HAP-1 (cell line): ENCODE results near the gene GAPVD1.
"Not testable (repeated sequence)": the region's sequence is repeated elsewhere in the genome, so short reads cannot be mapped to it uniquely, and the experiment has no call there.

Experiments used
- DNase-seq, 2 experiments: peaks; one replicate each; pipeline ENCODE4 v3.0.0-alpha.2; 2016 to 2020; ENCODE audit warnings: low spot score in 2 of 2
- H3K27me3 ChIP-seq: fragments of 250-450 bp; sonication (Bioruptor Pico); 2 replicates; pipeline ENCODE4 v1.5.1; 2020; ENCODE audit warnings: low read depth, mild to moderate bottlenecking, moderate library complexity
- H3K36me3 ChIP-seq: fragments of 250-450 bp; sonication (Bioruptor Pico); replicated peaks from 2 replicates; pipeline ENCODE4 v1.5.1; 2020; ENCODE audit warnings: mild to moderate bottlenecking
- H3K4me1 ChIP-seq: fragments of 250-450 bp; sonication (Bioruptor Pico); 2 replicates; pipeline ENCODE4 v1.5.1; 2020; ENCODE audit warnings: mild to moderate bottlenecking
- H3K4me3 ChIP-seq: fragments of 250-450 bp; sonication (Bioruptor Pico); 2 replicates; pipeline ENCODE4 v1.5.1; 2020; ENCODE audit warnings: mild to moderate bottlenecking, moderate library complexity
- H3K9me3 ChIP-seq: fragments of 250-450 bp; sonication (Bioruptor Pico); 2 replicates; pipeline ENCODE4 v1.5.1; 2020; ENCODE audit warnings: mild to moderate bottlenecking, moderate library complexity
- in situ Hi-C: fragments of 300-500 bp; cut with MboI; formaldehyde crosslinking; loops from 3 replicates; pipeline ENCODE4 v1.14.3; 2020; ENCODE audit warnings: low sequenced_read_pairs, inconsistent platforms, mixed read lengths

GAPVD1 gene, protein sequence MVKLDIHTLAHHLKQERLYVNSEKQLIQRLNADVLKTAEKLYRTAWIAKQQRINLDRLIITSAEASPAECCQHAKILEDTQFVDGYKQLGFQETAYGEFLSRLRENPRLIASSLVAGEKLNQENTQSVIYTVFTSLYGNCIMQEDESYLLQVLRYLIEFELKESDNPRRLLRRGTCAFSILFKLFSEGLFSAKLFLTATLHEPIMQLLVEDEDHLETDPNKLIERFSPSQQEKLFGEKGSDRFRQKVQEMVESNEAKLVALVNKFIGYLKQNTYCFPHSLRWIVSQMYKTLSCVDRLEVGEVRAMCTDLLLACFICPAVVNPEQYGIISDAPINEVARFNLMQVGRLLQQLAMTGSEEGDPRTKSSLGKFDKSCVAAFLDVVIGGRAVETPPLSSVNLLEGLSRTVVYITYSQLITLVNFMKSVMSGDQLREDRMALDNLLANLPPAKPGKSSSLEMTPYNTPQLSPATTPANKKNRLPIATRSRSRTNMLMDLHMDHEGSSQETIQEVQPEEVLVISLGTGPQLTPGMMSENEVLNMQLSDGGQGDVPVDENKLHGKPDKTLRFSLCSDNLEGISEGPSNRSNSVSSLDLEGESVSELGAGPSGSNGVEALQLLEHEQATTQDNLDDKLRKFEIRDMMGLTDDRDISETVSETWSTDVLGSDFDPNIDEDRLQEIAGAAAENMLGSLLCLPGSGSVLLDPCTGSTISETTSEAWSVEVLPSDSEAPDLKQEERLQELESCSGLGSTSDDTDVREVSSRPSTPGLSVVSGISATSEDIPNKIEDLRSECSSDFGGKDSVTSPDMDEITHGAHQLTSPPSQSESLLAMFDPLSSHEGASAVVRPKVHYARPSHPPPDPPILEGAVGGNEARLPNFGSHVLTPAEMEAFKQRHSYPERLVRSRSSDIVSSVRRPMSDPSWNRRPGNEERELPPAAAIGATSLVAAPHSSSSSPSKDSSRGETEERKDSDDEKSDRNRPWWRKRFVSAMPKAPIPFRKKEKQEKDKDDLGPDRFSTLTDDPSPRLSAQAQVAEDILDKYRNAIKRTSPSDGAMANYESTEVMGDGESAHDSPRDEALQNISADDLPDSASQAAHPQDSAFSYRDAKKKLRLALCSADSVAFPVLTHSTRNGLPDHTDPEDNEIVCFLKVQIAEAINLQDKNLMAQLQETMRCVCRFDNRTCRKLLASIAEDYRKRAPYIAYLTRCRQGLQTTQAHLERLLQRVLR (N-terminal part only)

DNA sequence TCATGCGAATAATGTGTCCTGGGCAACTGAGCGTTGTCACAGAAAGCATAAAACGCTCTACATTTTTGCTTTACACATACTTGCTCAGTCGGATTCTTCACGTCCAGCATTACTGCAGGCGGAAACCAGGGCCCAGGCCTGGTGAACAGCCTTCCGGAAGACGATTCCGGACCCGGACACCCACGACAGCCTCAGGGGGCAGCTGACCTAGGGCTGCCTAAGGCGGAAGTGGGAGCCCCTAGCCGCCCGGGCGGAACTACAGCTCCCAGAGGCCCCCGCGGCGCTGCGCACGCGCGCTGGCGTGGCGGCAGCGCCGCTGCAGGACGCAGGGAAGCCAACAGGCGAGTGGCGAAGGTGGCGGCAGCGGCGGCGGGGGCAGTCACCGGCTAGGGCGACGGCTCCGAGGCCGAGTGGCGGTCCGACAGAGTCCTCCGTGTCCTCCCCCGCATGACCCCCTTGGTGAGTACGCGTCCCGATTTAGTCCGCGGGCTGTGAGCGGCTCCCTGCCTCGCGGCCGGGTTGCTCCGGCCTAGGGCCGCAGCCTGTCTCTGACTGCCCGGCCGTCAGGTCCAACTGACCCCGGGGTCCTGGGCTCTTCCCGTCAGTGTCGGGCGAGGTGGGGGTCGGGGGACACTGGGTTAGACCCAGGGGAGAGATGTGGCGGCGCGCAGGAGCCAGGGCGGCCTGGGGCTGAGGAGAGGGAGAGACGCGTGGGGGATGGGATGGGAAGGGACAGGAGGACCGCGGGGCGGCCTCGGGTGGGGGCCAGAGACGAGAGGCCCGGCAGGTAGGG is at the start of gene GAPVD1:
Gene GAPVD1 (plus strand): TSS at position 326 of the 793 bp plus-strand sequence. CDS start 37,096 bp downstream, outside the sequence.
- in situ Hi-C loops = no loop called here
- Histone ChIP-seq H3K36me3 (no peaks in the 10 kb centered on the region; the same call in none of the 2 replicates), H3K9me3 (no peaks in the 10 kb centered on the region), H3K27me3 (no peaks in the 10 kb centered on the region), H3K4me3 (peak within 1 kb of the TSS; percentile 98), H3K4me1 (peaks cover 13% of the 10 kb centered on the region)
- DNase-seq = peak; percentile 84 to 95

DNA sequence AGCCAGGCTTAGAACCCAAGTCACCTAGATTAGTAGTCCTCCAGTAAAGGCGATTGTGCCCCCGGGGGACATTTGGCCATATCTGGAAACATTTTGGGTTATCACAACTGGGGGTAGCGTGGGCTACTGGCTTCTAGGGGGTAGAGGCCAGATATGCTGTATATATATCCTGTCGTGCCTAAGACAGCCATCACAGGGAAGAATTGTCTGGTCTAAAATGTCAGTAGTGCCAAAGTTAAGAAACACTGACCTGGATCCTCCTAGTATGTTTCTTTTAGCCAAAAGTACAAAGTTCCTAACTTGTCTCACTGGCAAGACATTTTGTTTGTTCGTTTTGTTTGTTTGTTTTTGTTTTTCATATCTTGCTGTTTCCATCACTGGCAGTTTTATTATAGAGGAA is 47.4 kb upstream of the GAPVD1 start:
- in situ Hi-C loops = no loop called here
- no peak for DNase-seq
- Histone ChIP-seq H3K9me3 (no peaks in the 10 kb centered on the region), H3K36me3 (peaks cover 29% of the 10 kb centered on the region), H3K27me3 (no peaks in the 10 kb centered on the region), H3K4me1 (no peaks in the 10 kb centered on the region), H3K4me3 (no peak overlapping the region)

DNA sequence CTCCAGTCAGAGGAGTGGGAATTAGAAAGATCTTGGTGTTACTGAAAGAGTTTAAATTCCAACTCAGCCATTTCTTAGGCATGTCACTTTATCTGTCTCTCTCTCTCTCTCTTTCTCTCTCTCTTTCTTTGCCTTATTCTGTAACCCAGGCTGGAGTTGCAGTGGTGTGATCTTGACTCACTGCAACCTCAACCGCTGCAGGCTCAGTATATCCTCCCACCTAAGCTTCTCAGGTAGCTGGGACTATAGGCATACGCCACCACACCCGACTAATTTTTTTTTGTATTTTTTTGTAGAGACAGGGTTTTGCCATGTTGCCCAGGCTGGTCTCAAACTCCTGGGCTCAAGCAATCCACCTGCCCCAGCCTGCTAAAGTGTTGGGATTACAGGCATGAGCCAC is 43.0 kb upstream of the GAPVD1 start:
- Histone ChIP-seq H3K4me1 (no peaks in the 10 kb centered on the region), H3K36me3 (peaks cover 24% of the 10 kb centered on the region), H3K27me3 (no peaks in the 10 kb centered on the region), H3K9me3 (no peaks in the 10 kb centered on the region), H3K4me3 (no peak overlapping the region)
- no peak for DNase-seq
- in situ Hi-C loops = no loop called here

DNA sequence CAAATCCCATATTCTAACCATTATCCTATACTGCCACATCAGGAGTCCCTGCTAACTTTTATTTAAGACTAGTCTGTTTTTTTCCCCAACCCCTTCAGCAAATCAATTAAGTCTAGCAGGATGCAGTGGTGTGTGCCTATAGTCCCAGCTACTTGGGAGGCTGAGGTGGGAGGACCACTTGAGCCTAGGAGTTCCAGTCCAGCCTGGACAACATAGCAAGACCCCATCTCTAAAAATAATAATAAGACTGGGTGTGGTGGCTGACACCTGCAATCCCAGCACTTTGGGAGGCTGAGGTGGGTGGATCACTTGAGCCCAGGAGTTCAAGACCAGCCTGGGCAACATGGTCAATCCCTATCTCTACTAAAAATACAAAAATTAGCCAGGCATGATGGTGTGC is 36.8 kb upstream of the GAPVD1 start:
- DNase-seq, H3K9me3 ChIP-seq, in situ Hi-C loops, H3K4me3 ChIP-seq, H3K27me3 ChIP-seq, H3K4me1 ChIP-seq: not testable (repeated sequence)
- peaks cover 20% of the 10 kb centered on the region for H3K36me3 ChIP-seq

DNA sequence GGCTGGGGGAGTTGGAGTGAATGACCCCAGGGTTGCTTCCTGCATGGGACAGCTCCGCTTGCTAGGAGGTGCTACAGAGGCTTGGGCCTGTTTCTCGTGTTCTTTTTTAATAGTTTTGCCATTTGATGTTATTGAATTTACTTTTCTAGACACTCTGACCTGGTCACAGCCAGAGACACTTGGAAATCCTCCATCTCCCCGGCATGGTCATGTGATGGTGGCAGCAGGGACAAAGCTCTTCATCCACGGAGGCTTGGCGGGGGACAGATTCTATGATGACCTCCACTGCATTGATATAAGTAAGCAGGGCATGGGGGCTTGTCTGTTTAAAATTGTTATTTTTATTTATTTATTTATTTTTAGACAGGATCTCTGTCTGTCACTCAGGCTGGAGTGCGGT is 33.9 kb upstream of the GAPVD1 start:
- H3K36me3 ChIP-seq = peaks cover 14% of the 10 kb centered on the region
- no peaks in the 10 kb centered on the region for H3K4me1 ChIP-seq
- H3K4me3 ChIP-seq = no peak overlapping the region
- no peaks in the 10 kb centered on the region for H3K27me3 ChIP-seq
- in situ Hi-C loops = no loop called here
- H3K9me3 ChIP-seq = no peaks in the 10 kb centered on the region
- DNase-seq = no peak

DNA sequence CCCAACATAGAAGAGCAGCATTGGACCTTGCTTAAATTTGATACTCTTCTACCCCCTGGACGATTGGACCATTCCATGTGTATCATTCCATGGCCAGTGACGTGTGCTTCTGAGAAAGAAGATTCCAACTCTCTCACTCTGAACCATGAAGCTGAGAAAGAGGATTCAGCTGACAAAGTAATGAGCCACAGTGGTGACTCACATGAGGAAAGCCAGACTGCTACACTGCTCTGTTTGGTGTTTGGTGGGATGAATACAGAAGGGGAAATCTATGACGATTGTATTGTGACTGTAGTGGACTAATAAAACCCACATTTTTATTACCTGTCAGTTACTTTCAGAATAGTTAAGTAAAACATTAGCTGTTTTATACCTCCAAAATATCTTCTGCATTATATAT is 27.9 kb upstream of the GAPVD1 start:
- no peak for DNase-seq
- Histone ChIP-seq H3K27me3 (no peaks in the 10 kb centered on the region), H3K4me1 (peaks cover 9% of the 10 kb centered on the region), H3K4me3 (no peak overlapping the region), H3K36me3 (peaks cover 59% of the 10 kb centered on the region), H3K9me3 (no peaks in the 10 kb centered on the region)
- in situ Hi-C loops = no loop called here

DNA sequence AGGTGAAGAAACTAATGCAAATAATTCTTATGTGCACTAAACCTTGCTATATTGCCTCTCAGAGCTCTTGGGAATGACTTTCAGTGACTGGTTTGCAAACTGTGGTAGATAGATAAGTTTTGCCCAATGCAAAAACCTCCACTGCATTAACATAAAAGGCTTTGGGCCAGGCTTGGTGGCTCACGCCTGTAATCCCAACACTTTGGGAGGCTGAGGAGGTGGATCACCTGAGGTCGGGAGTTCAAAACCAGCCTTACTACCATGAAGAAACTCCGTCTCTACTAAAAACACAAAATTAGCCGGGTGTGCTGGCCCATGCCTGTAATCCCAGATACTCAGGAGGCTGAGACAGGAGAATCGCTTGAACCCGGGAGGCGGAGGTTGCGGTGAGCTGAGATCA is 27.5 kb upstream of the GAPVD1 start:
- H3K9me3 ChIP-seq, H3K27me3 ChIP-seq, H3K4me3 ChIP-seq, in situ Hi-C loops, DNase-seq: not testable (repeated sequence)
- Histone ChIP-seq H3K4me1 (peaks cover 11% of the 10 kb centered on the region), H3K36me3 (peaks cover 63% of the 10 kb centered on the region)

DNA sequence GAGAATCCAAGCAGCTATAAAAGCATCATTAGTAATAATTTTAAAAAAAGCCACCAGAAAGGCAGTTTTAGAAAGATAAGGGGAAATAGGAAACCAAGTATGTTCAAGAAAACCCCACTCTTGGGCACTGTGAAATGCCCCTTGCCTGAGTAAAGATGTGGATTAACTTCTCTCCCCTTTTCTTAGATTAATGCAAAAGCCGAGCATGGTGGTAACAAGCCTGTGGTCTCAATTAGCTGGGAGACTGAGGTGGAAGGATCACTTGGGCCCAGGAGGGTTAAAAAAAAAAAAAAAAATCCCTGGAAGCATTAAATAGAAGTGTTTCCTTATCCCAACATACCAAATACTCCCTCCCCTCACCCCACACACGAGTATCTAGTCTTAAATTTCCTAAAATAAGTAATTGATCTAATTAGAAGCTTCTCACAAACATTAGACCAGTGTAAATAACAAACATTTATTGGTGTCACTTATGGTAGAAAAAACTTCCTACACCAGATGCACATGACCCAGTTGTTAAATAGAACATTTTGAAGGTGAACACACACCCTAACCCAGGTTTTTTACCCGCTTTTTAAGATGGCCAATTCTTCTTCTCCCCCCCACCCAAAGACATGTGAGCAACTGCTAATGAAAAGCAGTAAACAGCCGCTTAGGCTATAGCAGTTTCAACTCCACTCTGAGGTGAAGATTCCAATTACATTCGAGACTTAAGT is 25.7 kb upstream of the GAPVD1 start:
- in situ Hi-C loops = no loop called here
- Histone ChIP-seq H3K27me3 (no peaks in the 10 kb centered on the region), H3K36me3 (peaks cover 78% of the 10 kb centered on the region)

DNA sequence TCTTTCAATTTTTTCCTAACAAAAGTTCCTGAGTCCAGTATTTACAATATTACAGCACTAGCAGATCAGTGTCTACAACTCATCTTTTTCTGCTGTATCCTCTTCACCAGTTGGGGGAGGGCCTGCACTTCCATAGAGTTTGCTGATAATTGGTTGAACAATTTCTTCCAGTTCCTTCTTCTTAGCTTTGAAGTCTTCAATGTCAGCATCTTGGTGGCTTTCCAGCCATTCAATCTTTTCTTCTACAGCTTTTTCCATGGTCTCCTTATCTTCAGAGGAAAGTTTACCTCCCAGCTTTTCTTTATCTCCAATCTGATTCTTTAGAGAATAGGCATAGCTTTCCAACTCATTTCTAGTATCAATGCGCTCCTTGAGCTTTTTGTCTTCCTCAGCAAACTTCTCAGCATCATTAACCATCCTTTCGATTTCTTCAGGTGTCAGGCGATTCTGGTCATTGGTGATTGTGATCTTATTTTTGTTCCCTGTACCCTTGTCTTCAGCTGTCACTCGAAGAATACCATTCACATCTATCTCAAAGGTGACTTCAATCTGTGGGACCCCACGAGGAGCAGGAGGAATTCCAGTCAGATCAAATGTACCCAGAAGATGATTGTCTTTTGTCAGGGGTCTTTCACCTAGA is 25.0 kb upstream of the GAPVD1 start:
- Histone ChIP-seq H3K36me3 (peaks cover 79% of the 10 kb centered on the region), H3K4me1 (peaks cover 16% of the 10 kb centered on the region)
- DNase-seq, H3K27me3 ChIP-seq, H3K9me3 ChIP-seq, in situ Hi-C loops, H3K4me3 ChIP-seq: not testable (repeated sequence)

More for the DNA sequence above, 25.7 kb upstream of the GAPVD1 start:
- H3K4me1 ChIP-seq = peaks cover 16% of the 10 kb centered on the region
- H3K4me3 ChIP-seq = no peak overlapping the region
- H3K9me3 ChIP-seq = no peaks in the 10 kb centered on the region
- no peak for DNase-seq

DNA sequence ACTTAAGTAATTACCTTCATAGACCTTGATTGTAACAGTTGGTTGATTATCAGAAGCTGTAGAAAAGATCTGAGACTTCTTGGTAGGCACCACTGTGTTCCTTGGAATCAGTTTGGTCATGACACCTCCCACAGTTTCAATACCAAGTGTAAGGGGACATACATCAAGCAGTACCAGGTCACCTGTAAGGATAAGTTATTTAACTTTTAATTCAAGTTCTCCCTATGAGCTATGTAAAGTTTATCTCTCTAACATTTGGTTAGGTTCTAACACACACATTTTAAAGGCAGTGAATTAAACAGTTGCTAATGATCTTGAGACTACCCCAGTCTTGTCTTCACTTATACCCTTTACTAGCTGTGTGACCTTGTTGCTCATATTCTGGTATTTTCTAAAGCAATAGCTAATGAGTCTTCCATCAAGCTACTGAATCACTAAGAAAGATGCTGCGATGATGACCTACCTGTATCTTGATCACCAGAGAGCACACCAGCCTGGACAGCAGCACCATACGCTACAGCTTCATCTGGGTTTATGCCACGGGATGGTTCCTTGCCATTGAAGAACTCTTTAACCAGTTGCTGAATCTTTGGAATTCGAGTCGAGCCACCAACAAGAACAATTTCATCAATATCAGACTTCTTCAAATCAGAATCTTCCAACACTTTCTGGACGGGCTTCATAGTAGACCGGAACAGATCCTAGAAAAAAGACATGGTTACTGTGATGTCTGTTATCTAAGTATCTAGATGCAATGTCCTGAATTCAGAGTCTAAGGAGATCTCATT is 23.3 kb upstream of the GAPVD1 start:
- in situ Hi-C loops = no loop called here
- H3K4me3 ChIP-seq = no peak overlapping the region
- H3K27me3 ChIP-seq = no peaks in the 10 kb centered on the region
- no peak for DNase-seq
- peaks cover 19% of the 10 kb centered on the region for H3K4me1 ChIP-seq
- H3K36me3 ChIP-seq = peaks cover 74% of the 10 kb centered on the region
- no peaks in the 10 kb centered on the region for H3K9me3 ChIP-seq

DNA sequence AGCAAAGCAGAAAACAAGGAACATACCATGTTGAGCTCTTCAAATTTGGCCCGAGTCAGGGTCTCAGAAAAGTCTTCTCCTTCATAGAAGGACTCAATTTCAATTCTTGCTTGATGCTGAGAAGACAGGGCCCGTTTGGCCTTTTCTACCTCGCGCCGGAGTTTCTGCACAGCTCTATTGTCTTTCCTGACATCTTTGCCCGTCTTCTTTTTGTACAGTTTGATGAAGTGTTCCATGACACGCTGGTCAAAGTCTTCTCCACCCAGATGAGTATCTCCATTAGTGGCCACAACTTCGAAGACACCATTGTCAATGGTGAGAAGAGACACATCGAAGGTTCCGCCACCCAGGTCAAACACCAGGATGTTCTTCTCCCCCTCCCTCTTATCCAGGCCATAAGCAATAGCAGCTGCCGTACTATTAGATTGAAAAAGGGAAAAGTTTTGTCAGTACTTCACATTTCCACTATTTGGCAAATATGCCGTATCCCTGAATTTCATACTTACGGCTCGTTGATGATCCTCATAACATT is 22.6 kb upstream of the GAPVD1 start:
- H3K27me3 ChIP-seq = no peaks in the 10 kb centered on the region
- H3K4me1 ChIP-seq = peaks cover 21% of the 10 kb centered on the region
- H3K9me3 ChIP-seq = no peaks in the 10 kb centered on the region; the same call in 1 of the 2 replicates
- H3K36me3 ChIP-seq = peaks cover 68% of the 10 kb centered on the region
- DNase-seq = no peak
- in situ Hi-C loops = no loop called here
- peak overlapping the region; percentile 99 for H3K4me3 ChIP-seq
